Adrenal gland (tissue), 12 donors: ENCODE results near the gene PRKCB. TPM values are rescaled to one million over a fixed set of nuclear protein-coding genes. Genes with fewer than 3 reads are reported as not detected.

Experiments used
- DNase-seq, 7 donors: peaks; one replicate each; pipeline ENCODE4 v3.0.0-alpha.2; 2019 to 2020
- H3K27ac ChIP-seq, 5 donors: fragments of 200-600 bp; sonication (generic) in 4 of 5; 1 replicate in 3 of 5; 2 replicates in 2 of 5; pipeline versions ENCODE4 v1.5.1 to v1.8.0; 2016 to 2020; ENCODE audit warnings: mild to moderate bottlenecking in 1 of 5
- H3K27me3 ChIP-seq: fragments of 200-600 bp; 2 replicates; pipeline ENCODE4 v1.8.0; 2021
- H3K36me3 ChIP-seq, 2 donors: fragments of 200-600 bp; replicated peaks in 1 of 2; 1 replicate in 1 of 2; 2 replicates in 1 of 2; pipeline versions ENCODE4 v1.5.1 to v1.8.0; 2018 to 2022
- H3K4me1 ChIP-seq, 2 donors: fragments of 200-600 bp; replicated peaks in 1 of 2; 1 replicate in 1 of 2; 2 replicates in 1 of 2; pipeline versions ENCODE4 v1.5.1 to v1.8.0; 2018 to 2021
- H3K4me3 ChIP-seq, 4 donors: fragments of 200-600 bp; sonication (generic) in 3 of 4; one replicate each; pipeline ENCODE4 v1.5.1; 2016 to 2018
- H3K9me3 ChIP-seq, 3 donors: fragments of 200-600 bp; sonication (generic) in 1 of 3; replicated peaks in 1 of 3; 1 replicate in 2 of 3; 2 replicates in 1 of 3; pipeline versions ENCODE4 v1.5.1 to v1.8.0; 2016 to 2021
- CTCF ChIP-seq, 6 experiments: fragments of 450-650 bp in 4 of 6; fragments of 200-600 bp in 2 of 6; sonication (generic) in 1 of 6; IDR thresholded peaks; 1 replicate in 5 of 6; 2 replicates in 1 of 6; pipeline versions ENCODE4 v1.5.1 to v1.8.0; 2016 to 2021; ENCODE audit warnings: antibody characterized with exemption in 6 of 6, mild to moderate bottlenecking in 2 of 6, moderate library complexity in 1 of 6
- POLR2A ChIP-seq, 2 donors: fragments of 450-650 bp; IDR thresholded peaks; one replicate each; pipeline ENCODE4 v1.6.1; 2017; ENCODE audit warnings: antibody characterized with exemption in 2 of 2, mild to moderate bottlenecking in 2 of 2, moderate library complexity in 1 of 2
- WGBS, 4 donors: extraction: QIAGEN DNeasy Blood & Tissue Kit in 2 of 4; methylation state at CpG; one replicate each; pipeline versions ENCODE4 v1.1.5 to v1.1.7; 2013 to 2017; 5-methylcytosine and 5-hydroxymethylcytosine counted together
- intact Hi-C, 2 donors: fragments of 100-400 bp; cut with DNase I; formaldehyde crosslinking; loops; one replicate each; pipeline versions ENCODE4 v1.14.1 to v1.15.0; 2022 to 2023
- polyA plus RNA-seq, 3 donors: library from polyadenylated mRNA; stranded (reverse); fragments of 200-250 nt in 2 of 3; fragments of 350-450 nt in 1 of 3; fragmentation: Illumina TruSeq in 1 of 3; extraction: RNeasy Lipid Tissue Mini Kit (QIAGEN cat#74804) in 1 of 3; gene quantifications; one replicate each; pipeline ENCODE4 v1.2.3, GENCODE V29; 2013 to 2014
- total RNA-seq, 9 donors: library from RNA; depleted of rRNA in 4 of 9; stranded (reverse); fragments of >200 nt in 4 of 9; fragments of 120-200 nt in 1 of 9; fragmentation: NEBNext Ultra II Directional in 1 of 9; extraction: Animal tissue kit (Norgen Biotek cat#: 25700) in 1 of 9; gene quantifications; one replicate each; pipeline versions ENCODE4 v1.1.0 to v1.2.4, GENCODE V29; 2013 to 2023
- donor health status: healthy with polysubstance abuse.
- donor health status: Bipolar disorder and iron deficiency.
- donor health status: DM: yes; HTN: yes; CAD: no.
- donor health status: DM: no; HTN: no; CAD: no.
- donor health status: DM: no; HTN: no; CAD: no.
- donor health status: DM: yes; HTN: yes; CAD: no.

The PRKCB gene
- total and polyA plus RNA-seq, 12 donors = 0.54 to 8.0 (median 3.0) TPM

DNA sequence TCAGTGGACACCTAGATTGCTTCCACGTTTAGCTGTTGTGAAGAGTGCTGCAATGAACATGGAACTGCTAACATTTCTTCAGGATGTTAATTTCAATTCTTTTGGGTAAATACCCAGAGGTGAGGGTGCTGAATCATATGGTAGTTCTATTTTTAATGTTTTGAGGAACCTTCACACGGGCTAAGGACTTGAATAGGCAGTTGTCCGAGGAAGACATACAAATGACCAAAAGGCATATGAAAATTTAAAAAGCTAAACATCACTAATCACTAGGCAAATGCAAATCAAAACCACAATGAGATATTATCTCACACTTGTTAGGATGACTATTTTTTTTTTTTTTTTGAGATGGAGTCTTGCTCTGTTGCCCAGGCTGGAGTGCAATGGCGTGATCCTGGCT is 173.3 kb downstream of the PRKCB start:
- no peak overlapping the region for H3K27ac ChIP-seq
- H3K27me3 ChIP-seq = no peaks in the 10 kb centered on the region
- no peak for TF ChIP-seq POLR2A (IDR thresholded peaks at IDR 0.05)
- TF ChIP-seq CTCF (IDR thresholded peaks at IDR 0.05) = no peak
- 50 to 67% (median 57%) methylated on average over 4 of the region's 4 CpGs for WGBS, 4 donors
- H3K36me3 ChIP-seq = no peaks in the 10 kb centered on the region
- H3K9me3 ChIP-seq = no peaks in the 10 kb centered on the region
- H3K4me1 ChIP-seq = no peaks in the 10 kb centered on the region
- no peak for DNase-seq
- no peak overlapping the region for H3K4me3 ChIP-seq
- intact Hi-C loops = loop anchor here in 1 of 2 donors (10.0 kb wide), 1 partner anchor 204 kb away; no protein-coding TSS in a partner anchor

GRCh38 chr16:24009955-24010354 is 174.2 kb downstream of the PRKCB start:
- H3K36me3 ChIP-seq = no peaks in the 10 kb centered on the region
- DNase-seq = no peak
- no peaks in the 10 kb centered on the region for H3K27me3 ChIP-seq
- no peaks in the 10 kb centered on the region for H3K4me1 ChIP-seq
- intact Hi-C loops = loop anchor here (10.0 kb wide), 1 partner anchor 205 kb away; no protein-coding TSS in a partner anchor
- WGBS, 4 donors = 55 to 70% (median 67%) methylated on average over 3 of the region's 3 CpGs
- no peak overlapping the region for H3K27ac ChIP-seq
- TF ChIP-seq CTCF (IDR thresholded peaks at IDR 0.05) (no peak), POLR2A (IDR thresholded peaks at IDR 0.05) (no peak)
- no peak overlapping the region for H3K4me3 ChIP-seq
- H3K9me3 ChIP-seq = no peaks in the 10 kb centered on the region

- H3K27me3 ChIP-seq = no peaks in the 10 kb centered on the region
- 40 to 44% (median 42%) methylated on average over 8 of the region's 8 CpGs for WGBS, 4 donors
- no peak overlapping the region for H3K4me3 ChIP-seq
- H3K36me3 ChIP-seq = no peaks in the 10 kb centered on the region
- no peak overlapping the region for H3K27ac ChIP-seq
- H3K4me1 ChIP-seq = no peaks in the 10 kb centered on the region
- no peaks in the 10 kb centered on the region for H3K9me3 ChIP-seq
- peak; percentile 62 to 87 (median 78) for DNase-seq
- intact Hi-C loops = loop anchor here in 1 of 2 donors (10.0 kb wide), 1 partner anchor 206 kb away; no protein-coding TSS in a partner anchor
- TF ChIP-seq POLR2A (IDR thresholded peaks at IDR 0.05) = no peak
- peak; percentile 39 to 79 (median 69) for TF ChIP-seq CTCF (IDR thresholded peaks at IDR 0.05)
Observed at GRCh38 chr16:24010440-24011089, 174.8 kb downstream of the PRKCB start.

GRCh38 chr16:24011237-24011636 is 175.5 kb downstream of the PRKCB start:
- TF ChIP-seq CTCF (IDR thresholded peaks at IDR 0.05) (no peak), POLR2A (IDR thresholded peaks at IDR 0.05) (no peak)
- no peak for DNase-seq
- no peaks in the 10 kb centered on the region for H3K9me3 ChIP-seq
- no peaks in the 10 kb centered on the region for H3K36me3 ChIP-seq
- H3K4me1 ChIP-seq = no peaks in the 10 kb centered on the region
- H3K27me3 ChIP-seq = no peaks in the 10 kb centered on the region
- H3K4me3 ChIP-seq = no peak overlapping the region
- H3K27ac ChIP-seq = no peak overlapping the region
- intact Hi-C loops = loop anchor here in 1 of 2 donors (10.0 kb wide), 1 partner anchor 206 kb away; no protein-coding TSS in a partner anchor
